Measurements from ENCODE around the gene ZNF248.

DNA sequence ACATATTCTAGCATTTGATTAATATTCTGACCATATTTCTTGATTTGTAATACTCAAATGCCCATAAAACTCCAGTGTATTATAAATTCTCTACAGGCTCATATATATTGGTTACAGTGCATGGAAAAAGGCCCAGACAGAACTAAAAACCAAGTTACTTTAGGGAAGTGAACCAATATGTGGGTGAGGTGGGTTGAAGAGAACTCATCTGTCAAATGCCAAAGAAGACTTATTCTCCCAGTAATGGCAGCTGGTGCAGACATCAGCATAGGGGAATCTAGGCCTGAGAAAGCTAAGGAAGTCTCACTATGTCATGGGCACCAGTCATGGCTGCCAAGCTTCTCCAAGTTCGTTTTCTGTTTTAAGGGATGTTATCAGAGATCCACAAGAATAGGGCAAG is 30.6 kb downstream of the ZNF248 start:
- no peak for TF ChIP-seq TAF1 (conservative IDR thresholded peaks at IDR 0.05)
- TF ChIP-seq, protein P1, sequence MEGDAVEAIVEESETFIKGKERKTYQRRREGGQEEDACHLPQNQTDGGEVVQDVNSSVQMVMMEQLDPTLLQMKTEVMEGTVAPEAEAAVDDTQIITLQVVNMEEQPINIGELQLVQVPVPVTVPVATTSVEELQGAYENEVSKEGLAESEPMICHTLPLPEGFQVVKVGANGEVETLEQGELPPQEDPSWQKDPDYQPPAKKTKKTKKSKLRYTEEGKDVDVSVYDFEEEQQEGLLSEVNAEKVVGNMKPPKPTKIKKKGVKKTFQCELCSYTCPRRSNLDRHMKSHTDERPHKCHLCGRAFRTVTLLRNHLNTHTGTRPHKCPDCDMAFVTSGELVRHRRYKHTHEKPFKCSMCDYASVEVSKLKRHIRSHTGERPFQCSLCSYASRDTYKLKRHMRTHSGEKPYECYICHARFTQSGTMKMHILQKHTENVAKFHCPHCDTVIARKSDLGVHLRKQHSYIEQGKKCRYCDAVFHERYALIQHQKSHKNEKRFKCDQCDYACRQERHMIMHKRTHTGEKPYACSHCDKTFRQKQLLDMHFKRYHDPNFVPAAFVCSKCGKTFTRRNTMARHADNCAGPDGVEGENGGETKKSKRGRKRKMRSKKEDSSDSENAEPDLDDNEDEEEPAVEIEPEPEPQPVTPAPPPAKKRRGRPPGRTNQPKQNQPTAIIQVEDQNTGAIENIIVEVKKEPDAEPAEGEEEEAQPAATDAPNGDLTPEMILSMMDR (IDR thresholded peaks at IDR 0.05; ENCODE audit: low read depth, low read length, missing input control): no peak
- no peak for TF ChIP-seq SP1 (IDR thresholded peaks at IDR 0.05)
- no peak for TF ChIP-seq YY1 (IDR thresholded peaks at IDR 0.05)
- TF ChIP-seq, protein P2, sequence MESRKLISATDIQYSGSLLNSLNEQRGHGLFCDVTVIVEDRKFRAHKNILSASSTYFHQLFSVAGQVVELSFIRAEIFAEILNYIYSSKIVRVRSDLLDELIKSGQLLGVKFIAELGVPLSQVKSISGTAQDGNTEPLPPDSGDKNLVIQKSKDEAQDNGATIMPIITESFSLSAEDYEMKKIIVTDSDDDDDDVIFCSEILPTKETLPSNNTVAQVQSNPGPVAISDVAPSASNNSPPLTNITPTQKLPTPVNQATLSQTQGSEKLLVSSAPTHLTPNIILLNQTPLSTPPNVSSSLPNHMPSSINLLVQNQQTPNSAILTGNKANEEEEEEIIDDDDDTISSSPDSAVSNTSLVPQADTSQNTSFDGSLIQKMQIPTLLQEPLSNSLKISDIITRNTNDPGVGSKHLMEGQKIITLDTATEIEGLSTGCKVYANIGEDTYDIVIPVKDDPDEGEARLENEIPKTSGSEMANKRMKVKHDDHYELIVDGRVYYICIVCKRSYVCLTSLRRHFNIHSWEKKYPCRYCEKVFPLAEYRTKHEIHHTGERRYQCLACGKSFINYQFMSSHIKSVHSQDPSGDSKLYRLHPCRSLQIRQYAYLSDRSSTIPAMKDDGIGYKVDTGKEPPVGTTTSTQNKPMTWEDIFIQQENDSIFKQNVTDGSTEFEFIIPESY (IDR thresholded peaks at IDR 0.05): no peak
- TF ChIP-seq, protein P3, sequence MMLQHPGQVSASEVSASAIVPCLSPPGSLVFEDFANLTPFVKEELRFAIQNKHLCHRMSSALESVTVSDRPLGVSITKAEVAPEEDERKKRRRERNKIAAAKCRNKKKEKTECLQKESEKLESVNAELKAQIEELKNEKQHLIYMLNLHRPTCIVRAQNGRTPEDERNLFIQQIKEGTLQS (IDR thresholded peaks at IDR 0.05): no peak
- TF ChIP-seq JUND (IDR thresholded peaks at IDR 0.05): no peak
- TF ChIP-seq, protein P4, sequence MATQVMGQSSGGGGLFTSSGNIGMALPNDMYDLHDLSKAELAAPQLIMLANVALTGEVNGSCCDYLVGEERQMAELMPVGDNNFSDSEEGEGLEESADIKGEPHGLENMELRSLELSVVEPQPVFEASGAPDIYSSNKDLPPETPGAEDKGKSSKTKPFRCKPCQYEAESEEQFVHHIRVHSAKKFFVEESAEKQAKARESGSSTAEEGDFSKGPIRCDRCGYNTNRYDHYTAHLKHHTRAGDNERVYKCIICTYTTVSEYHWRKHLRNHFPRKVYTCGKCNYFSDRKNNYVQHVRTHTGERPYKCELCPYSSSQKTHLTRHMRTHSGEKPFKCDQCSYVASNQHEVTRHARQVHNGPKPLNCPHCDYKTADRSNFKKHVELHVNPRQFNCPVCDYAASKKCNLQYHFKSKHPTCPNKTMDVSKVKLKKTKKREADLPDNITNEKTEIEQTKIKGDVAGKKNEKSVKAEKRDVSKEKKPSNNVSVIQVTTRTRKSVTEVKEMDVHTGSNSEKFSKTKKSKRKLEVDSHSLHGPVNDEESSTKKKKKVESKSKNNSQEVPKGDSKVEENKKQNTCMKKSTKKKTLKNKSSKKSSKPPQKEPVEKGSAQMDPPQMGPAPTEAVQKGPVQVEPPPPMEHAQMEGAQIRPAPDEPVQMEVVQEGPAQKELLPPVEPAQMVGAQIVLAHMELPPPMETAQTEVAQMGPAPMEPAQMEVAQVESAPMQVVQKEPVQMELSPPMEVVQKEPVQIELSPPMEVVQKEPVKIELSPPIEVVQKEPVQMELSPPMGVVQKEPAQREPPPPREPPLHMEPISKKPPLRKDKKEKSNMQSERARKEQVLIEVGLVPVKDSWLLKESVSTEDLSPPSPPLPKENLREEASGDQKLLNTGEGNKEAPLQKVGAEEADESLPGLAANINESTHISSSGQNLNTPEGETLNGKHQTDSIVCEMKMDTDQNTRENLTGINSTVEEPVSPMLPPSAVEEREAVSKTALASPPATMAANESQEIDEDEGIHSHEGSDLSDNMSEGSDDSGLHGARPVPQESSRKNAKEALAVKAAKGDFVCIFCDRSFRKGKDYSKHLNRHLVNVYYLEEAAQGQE (IDR thresholded peaks at IDR 0.05): no peak
- no peak for TF ChIP-seq RAD21 (IDR thresholded peaks at IDR 0.05)
- TF ChIP-seq GABPA (IDR thresholded peaks at IDR 0.05 in 1 of 2, conservative IDR thresholded peaks at IDR 0.05 in 1 of 2): no peak
- TF ChIP-seq EGR1 (IDR thresholded peaks at IDR 0.05; ENCODE audit: low read depth in 2 of 2): no peak
- TF ChIP-seq, protein P5, sequence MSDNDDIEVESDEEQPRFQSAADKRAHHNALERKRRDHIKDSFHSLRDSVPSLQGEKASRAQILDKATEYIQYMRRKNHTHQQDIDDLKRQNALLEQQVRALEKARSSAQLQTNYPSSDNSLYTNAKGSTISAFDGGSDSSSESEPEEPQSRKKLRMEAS (IDR thresholded peaks at IDR 0.05): no peak
- TF ChIP-seq HNF4A (conservative IDR thresholded peaks at IDR 0.05): no peak
